Right renal cortex interstitium (tissue), 3 donors: ENCODE data around the gene MASTL. TPM values are rescaled to one million over a fixed set of nuclear protein-coding genes. Genes with fewer than 3 reads are reported as not detected.
A peak's percentile ranks its signal among the peaks of the same experiment; 100 is the strongest.
"Not testable (repeated sequence)": the region's sequence is repeated elsewhere in the genome, so short reads cannot be mapped to it uniquely, and the experiment has no call there.

Experiments used
- DNase-seq, 3 donors: peaks; one replicate each; pipeline ENCODE4 v3.0.0-alpha.2; 2013; ENCODE audit warnings: low read depth in 3 of 3, low spot score in 2 of 3
- polyA plus RNA-seq, 3 donors: library from polyadenylated mRNA; unstranded; fragments of 120-200 nt; gene quantifications; one replicate each; pipeline ENCODE4 v1.2.1, GENCODE V29; 2013; ENCODE audit not compliant: insufficient read length in 3 of 3

The MASTL gene
- polyA plus RNA-seq, result 10 to 100 TPM; 12.9 to 16.4 (median 14.8) TPM

DNA sequence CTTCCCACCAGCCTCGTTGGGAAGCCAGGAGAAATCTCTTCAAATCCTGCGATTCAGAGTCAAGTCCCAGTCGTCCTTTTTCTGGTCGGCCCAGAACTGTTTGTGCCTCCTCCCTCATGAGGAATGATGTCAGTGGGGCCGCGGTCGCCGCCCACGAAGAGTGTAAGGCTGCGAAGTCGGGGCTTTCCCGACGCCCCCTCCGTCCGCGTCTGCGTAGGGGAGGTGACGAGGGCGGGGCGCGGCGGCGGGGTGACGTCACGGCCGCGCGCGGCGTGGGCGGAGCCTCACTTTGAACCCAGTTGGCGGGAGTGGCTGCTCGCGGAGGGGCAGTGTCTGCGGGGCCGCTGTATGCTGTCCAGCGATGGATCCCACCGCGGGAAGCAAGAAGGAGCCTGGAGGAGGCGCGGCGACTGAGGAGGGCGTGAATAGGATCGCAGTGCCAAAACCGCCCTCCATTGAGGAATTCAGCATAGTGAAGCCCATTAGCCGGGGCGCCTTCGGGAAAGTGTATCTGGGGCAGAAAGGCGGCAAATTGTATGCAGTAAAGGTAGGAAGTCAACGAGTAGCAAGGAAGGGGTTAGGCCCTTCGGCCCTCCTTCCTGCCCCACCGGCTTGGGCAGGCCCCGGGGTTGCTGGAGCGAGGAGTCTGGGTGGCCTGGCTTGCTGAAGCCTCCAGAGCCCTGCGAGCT lies at the start of gene MASTL:
Gene MASTL, plus strand, starts transcription at position 287 of the 689 bp plus-strand sequence. Its CDS starts 75 bp downstream, at position 362.
- DNase-seq, result peak; percentile 83

DNA sequence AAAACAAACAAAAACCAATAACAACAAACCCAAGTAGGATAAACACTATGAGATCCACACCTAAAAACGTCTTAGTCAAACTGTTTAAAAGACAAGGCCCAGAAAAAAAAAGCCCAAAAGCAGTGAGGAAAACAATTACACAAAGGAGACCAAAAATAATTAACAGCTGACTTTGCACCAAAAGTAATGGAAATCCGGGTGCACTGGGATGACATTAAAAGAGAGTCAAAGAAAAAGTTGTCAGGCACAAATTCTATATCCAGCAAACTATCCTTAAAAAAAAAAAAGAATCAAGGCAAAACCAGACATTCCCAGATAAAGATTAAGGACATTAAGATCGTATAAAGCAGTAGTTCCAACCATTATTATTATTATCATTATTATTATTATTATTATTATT lies 47.0 kb upstream of the MASTL start:
- DNase-seq, result no peak

DNA sequence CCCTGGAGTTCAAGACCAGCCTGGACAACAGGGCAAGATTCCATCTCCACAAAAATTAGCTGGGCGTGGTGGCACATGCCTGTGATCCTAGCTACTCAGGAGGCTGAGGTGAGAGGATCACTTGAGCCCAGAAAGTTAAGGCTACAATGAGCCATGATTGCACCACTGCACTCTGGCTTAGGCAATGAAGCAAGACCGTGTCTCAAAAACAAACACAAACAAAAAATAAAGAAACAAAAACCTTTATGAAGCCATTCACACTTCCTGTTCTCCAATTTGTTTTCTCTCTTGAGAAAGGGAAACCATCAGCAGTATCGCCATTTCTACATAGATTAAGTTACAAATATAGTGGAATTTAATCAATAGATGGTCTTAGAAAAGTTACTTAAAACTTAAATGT lies 20.8 kb upstream of the MASTL start:
- no peak for DNase-seq

GRCh38 chr10:27138277-27138676 lies 16.9 kb upstream of the MASTL start:
- DNase-seq, result no peak

DNA sequence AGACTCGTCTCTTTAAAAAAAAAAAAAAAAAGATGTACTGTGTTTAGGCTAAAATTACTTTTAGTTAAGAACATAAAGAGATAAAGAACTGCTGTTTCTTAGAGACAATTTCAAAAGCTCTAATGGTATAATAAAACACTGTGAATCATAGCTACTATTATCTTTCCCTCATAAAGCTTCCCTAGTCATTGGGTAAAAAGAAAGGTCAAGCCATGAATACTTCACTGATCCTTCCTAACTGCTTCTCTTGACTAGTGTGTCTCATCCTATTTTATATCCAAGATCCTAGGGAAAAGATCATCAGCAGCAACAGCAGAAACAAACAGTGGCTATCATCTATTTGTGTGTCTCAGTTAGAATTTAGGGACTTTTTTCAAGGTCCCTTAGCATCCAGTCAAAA lies 11.5 kb upstream of the MASTL start:
- no peak for DNase-seq

DNA sequence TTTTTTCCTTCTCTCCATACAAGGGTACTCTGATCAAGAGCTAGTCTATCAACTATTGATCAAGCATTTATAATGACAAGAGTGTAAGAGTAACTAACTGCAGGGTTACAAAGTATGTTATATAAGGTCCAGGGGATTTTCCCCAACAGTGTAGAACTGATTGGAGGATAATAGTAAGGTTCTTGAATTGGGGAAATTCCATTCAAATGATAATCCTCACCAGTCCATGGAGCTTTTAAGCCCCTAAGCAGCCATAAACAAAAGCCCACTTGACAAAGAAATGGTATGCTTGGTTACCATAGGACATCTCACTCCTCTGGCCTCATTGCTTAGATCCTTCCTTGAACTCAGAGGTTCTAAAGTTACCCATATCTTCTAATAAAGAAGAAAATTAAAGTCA lies 9.2 kb upstream of the MASTL start:
- no peak for DNase-seq

- DNase-seq, result no peak
Observed at GRCh38 chr10:27147701-27148100, 7.5 kb upstream of the MASTL start.

DNA sequence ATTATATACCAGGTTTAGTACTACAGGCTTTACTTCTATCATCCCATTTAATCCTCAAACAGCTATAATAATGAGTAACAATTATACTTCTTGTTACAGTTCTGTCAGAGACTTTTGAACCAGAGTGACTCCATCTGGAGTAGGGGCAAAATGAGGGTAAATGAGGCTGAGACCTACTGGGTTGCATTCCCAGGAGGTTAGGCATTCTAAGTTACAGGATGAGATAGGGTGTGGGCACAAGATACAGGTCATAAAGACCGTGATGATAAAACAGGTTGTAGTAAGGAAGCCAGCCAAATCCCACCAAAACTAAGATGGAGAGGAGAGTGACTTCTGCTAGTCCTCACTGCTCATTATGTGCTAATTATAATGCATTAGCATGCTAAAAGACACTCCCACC lies 4.9 kb upstream of the MASTL start:
- DNase-seq, result no peak

GRCh38 chr10:27152687-27153086 lies 2.5 kb upstream of the MASTL start:
- no peak for DNase-seq

- no peak for DNase-seq
Observed at GRCh38 chr10:27153329-27153728, 1.8 kb upstream of the MASTL start.

GRCh38 chr10:27153845-27154193 lies 1.3 kb upstream of the MASTL start:
- peak in 2 of 3 donors; percentile 25 to 42 for DNase-seq

GRCh38 chr10:27156566-27156965 lies 1.4 kb downstream of the MASTL start:
- not testable (repeated sequence) for DNase-seq

DNA sequence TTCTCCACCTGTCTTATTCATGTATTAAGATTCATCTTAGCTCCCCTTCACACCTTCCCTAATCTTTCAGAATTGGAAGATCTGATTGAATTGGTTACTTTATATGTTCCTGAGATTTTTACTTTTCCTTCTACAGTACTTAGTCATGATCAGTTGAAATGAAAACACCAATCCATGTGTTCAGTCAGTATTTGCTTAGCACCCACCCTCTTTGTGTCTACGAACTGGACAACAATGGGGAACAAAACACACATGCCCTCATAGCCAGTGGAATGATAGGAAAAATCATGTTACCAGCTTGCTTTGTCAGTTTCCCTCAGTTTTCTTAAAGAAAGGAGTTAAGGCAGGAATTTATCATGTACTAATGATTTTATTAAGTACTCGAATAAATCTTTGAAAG lies 2.0 kb downstream of the MASTL start:
- DNase-seq, result no peak

DNA sequence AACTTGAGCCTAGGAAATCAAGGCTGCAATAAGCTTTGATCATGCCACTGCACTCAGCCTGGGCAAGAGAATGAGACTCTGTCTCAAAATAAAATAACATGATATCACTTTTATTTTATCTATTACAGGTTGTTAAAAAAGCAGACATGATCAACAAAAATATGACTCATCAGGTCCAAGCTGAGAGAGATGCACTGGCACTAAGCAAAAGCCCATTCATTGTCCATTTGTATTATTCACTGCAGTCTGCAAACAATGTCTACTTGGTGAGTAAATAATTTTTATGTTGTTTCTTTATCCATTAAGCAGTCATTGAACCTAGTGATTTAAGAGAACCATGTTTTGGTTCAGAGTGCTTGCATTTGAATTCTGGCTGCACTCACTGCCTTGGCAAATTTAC lies 3.3 kb downstream of the MASTL start:
- no peak for DNase-seq

- DNase-seq, result no peak
Observed at GRCh38 chr10:27169849-27170248, 14.7 kb downstream of the MASTL start.

DNA sequence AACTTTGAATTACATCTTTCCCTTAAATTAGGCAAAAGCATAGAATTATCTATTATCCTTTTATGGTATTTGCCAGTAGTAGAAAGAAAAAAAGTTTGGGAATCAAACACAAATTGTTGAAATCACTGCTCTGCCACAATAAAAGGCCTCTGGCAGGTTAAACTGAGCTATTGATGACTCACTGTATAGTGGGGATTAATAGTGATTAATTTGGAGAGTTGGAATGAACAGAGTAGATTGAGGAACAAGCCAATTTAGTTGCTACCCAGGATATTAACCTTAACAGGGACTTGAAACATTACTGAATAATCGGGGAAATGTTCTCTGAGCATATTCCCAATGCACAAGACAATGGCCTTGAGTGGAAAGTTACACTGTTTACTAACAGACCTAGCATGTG lies 33.1 kb downstream of the MASTL start:
- no peak for DNase-seq

DNA sequence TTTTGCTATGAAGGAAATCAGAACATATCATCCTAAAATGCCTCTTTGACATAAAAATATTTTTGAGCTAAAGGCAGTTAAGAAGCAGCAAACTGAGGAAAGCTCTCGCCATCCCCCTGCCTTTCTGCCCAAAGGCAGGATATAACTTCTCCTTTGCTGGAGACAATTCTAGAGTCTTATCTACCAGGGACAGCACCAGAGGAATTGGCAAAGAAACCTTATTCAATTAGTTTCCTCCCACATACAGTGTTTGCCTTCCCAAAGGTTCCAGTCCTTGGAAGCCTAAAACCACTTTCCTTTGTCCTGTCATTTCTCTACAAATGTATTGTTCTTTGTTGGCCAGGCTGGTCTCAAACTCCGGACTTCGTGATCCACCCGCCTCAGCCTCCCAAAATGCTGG lies 33.7 kb downstream of the MASTL start:
- no peak for DNase-seq

- DNase-seq, result no peak
Observed at GRCh38 chr10:27190508-27190907, 35.4 kb downstream of the MASTL start.

- no peak for DNase-seq
Observed at GRCh38 chr10:27192284-27192683, 37.1 kb downstream of the MASTL start.

GRCh38 chr10:27197980-27198620 lies 42.9 kb downstream of the MASTL start:
- DNase-seq, result no peak

DNA sequence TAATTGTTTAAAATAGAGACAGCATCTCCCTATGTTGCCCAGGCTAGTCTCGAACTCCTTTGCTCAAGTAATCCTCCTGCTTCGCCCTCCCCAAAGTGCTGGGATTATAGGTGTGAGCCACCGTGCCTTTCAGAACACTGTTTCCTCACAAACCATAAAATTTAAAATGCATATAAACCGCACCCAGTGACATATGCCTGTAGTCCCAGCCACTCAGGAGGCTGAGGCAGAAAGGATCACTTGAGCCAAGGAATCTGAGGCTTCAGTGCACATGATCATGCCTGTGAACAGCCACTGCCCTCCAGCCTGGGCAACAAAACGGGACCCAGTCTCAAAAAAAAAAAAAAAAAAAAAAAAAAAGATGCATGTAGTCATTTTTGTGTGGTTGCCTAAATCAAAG lies 48.7 kb downstream of the MASTL start:
- DNase-seq, result no peak

- no peak for DNase-seq
Observed at GRCh38 chr10:27207350-27207749, 52.2 kb downstream of the MASTL start.

GRCh38 chr10:27223964-27224363 lies 68.8 kb downstream of the MASTL start:
- no peak for DNase-seq
